K562 (cell line): ENCODE measurements around the gene G6PC2. TPM values are rescaled to one million over a fixed set of nuclear protein-coding genes. Genes with fewer than 3 reads are reported as not detected.
A peak's percentile ranks its signal among the peaks of the same experiment; 100 is the strongest.

Source experiments
- BMI1 ChIP-seq: fragments of 150-350 bp; IDR thresholded peaks from 2 replicates; pipeline ENCODE4 v1.6.1; 2014; ENCODE audit warnings: low read length
- BRF2 ChIP-seq: IDR thresholded peaks from 3 replicates; pipeline ENCODE4 v1.6.1; 2011; ENCODE audit warnings: borderline replicate concordance, mild to moderate bottlenecking; ENCODE audit not compliant: insufficient read length, insufficient read depth
- CREB1 ChIP-seq, 2 experiments: sonication (generic) in 1 of 2; formaldehyde crosslinking in 1 of 2; IDR thresholded peaks; 2 replicates each; pipeline versions ENCODE4 v1.6.1 to v1.8.0; 2012 to 2022; ENCODE audit warnings: inconsistent platforms in 1 of 2, mild to moderate bottlenecking in 1 of 2, missing genetic modification reagents in 1 of 2, moderate library complexity in 1 of 2
- FIP1L1 ChIP-seq: fragments of 200-400 bp; formaldehyde crosslinking; IDR thresholded peaks from 2 replicates; pipeline ENCODE4 v1.6.1; 2018; ENCODE audit warnings: mild to moderate bottlenecking, low read depth, low read length; ENCODE audit not compliant: poor library complexity, severe bottlenecking
- HDAC2 ChIP-seq: fragments of 450-650 bp; IDR thresholded peaks from 2 replicates; pipeline ENCODE4 v1.6.1; 2016; ENCODE audit warnings: mild to moderate bottlenecking
- JUNB ChIP-seq: fragments of 450-650 bp; formaldehyde crosslinking; conservative IDR thresholded peaks from 2 replicates; pipeline ENCODE4 v1.4.0; 2020; ENCODE audit warnings: mild to moderate bottlenecking
- KAT2B ChIP-seq: IDR thresholded peaks from one replicate; pipeline ENCODE4 v1.6.1; 2012; ENCODE audit warnings: low read depth, mild to moderate bottlenecking, control low read depth, inconsistent platforms, low read length, moderate library complexity
- NONO ChIP-seq, 2 experiments: fragments of 200-400 bp in 1 of 2; fragments of 450-650 bp in 1 of 2; formaldehyde crosslinking in 1 of 2; IDR thresholded peaks; 2 replicates each; pipeline ENCODE4 v1.6.1; 2017; ENCODE audit warnings: low read depth in 2 of 2, mild to moderate bottlenecking in 2 of 2, moderate library complexity in 2 of 2, low read length in 1 of 2
- PML ChIP-seq: IDR thresholded peaks from 2 replicates; pipeline ENCODE4 v1.6.1; 2012; ENCODE audit warnings: low read length, inconsistent platforms
- RBM39 ChIP-seq: fragments of 200-400 bp; formaldehyde crosslinking; optimal IDR thresholded peaks from 2 replicates; pipeline ENCODE3; 2018; ENCODE audit warnings: low read depth, low read length
- TBP ChIP-seq: optimal IDR thresholded peaks from 2 replicates; pipeline ENCODE3; 2011; ENCODE audit warnings: low read depth, low read length, improper control_type of control experiment
- TOE1 ChIP-seq, 2 experiments: fragments of 450-650 bp in 1 of 2; sonication (generic) in 1 of 2; formaldehyde crosslinking in 1 of 2; IDR thresholded peaks; 2 replicates each; pipeline versions ENCODE4 v1.7.1 to v1.8.0; 2016 to 2022; ENCODE audit warnings: borderline replicate concordance in 2 of 2, mild to moderate bottlenecking in 2 of 2, antibody characterized with exemption in 1 of 2, inconsistent platforms in 1 of 2, low read depth in 1 of 2, missing genetic modification reagents in 1 of 2, moderate library complexity in 1 of 2
- WHSC1 ChIP-seq: IDR thresholded peaks from one replicate; pipeline ENCODE4 v1.6.1; 2012; ENCODE audit warnings: low read length, control low read depth, inconsistent platforms
- ZKSCAN3 ChIP-seq: fragments of 250-450 bp; sonication (Bioruptor Pico); IDR thresholded peaks from 2 replicates; pipeline ENCODE4 v1.4.0; 2020
- ZNF316 ChIP-seq: fragments of 450-650 bp; IDR thresholded peaks from 2 replicates; pipeline ENCODE4 v1.6.1; 2016
- ZNF408 ChIP-seq: fragments of 250-450 bp; sonication (Bioruptor Pico); IDR thresholded peaks from 2 replicates; pipeline ENCODE4 v1.4.0; 2020; ENCODE audit warnings: low read depth, mild to moderate bottlenecking, moderate library complexity
- ZNF778 ChIP-seq: fragments of 450-650 bp; formaldehyde crosslinking; IDR thresholded peaks from 2 replicates; pipeline ENCODE4 v1.4.0; 2020; ENCODE audit warnings: mild to moderate bottlenecking, moderate library complexity
- polyA plus RNA-seq, 8 experiments: library from polyadenylated mRNA; depleted of rRNA in 4 of 8; stranded (reverse) in 5 of 8; unstranded in 3 of 8; fragments of >200 nt; fragmentation: Nextera tagmentation in 2 of 8; fragmentation: Illumina TruSeq in 1 of 8; extraction: Ambion mirVana in 2 of 8; extraction: Trizol in 1 of 8; gene quantifications; 2 replicates each; pipeline versions ENCODE4 v1.2.1 to v1.2.3, GENCODE V29; 2011 to 2014; ENCODE audit warnings: inconsistent platforms in 1 of 8, missing spikeins in 1 of 8
- total RNA-seq, 7 experiments: library from RNA; depleted of rRNA in 6 of 7; stranded (reverse); fragments of >200 nt in 6 of 7; fragmentation: Illumina TruSeq in 2 of 7; extraction: Trizol in 2 of 7; gene quantifications; 2 replicates each; pipeline versions ENCODE4 v1.2.1 to v1.2.3, GENCODE V29; 2011 to 2021; ENCODE audit warnings: low replicate concordance in 1 of 7
- TF ChIP-seq, protein P1 (sequence below), 2 experiments: fragments of 450-650 bp; formaldehyde crosslinking in 1 of 2; IDR thresholded peaks; 2 replicates each; pipeline versions ENCODE4 v1.4.0 to v1.6.1; 2014 to 2020; ENCODE audit warnings: mild to moderate bottlenecking in 2 of 2, borderline replicate concordance in 1 of 2, low read depth in 1 of 2

G6PC2 gene
- total and polyA plus RNA-seq, 9 of the 15 experiments (the other 6 are each of a cell fraction or from before 2014, with no cell fraction given): 0.03 to 0.15 TPM; not detected in 7

DNA sequence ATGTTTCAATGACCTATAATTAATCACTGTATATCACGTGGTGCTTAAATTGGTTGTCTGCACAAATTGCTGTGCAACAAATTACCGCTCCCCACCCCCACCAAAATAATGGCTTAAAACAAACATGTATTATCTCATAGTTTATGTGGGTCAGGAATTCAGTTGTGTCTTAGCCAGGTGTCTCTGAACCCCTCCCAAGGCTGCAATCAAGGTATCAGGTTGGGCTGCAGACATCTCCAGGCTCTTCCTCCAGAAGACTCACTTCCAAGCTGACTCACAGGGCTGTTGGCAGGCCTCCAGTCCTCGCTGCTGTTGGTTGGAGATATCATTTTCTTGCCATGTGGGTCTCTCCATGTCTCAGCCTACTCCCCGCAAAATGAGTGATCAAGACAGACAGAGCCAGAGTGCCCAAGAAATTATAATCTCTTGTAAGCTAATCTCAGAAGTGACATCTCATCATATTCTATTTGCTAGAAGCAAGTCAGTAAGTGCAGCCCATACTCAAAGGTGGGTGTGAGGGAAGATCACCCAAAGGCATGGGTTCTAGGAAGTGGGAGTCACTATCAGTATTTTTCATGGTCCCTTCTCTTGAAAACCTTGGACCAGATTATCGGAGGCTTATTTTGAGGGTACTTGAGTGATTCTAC lies 49.3 kb upstream of the G6PC2 start (continued):
- TF ChIP-seq, protein P1, sequence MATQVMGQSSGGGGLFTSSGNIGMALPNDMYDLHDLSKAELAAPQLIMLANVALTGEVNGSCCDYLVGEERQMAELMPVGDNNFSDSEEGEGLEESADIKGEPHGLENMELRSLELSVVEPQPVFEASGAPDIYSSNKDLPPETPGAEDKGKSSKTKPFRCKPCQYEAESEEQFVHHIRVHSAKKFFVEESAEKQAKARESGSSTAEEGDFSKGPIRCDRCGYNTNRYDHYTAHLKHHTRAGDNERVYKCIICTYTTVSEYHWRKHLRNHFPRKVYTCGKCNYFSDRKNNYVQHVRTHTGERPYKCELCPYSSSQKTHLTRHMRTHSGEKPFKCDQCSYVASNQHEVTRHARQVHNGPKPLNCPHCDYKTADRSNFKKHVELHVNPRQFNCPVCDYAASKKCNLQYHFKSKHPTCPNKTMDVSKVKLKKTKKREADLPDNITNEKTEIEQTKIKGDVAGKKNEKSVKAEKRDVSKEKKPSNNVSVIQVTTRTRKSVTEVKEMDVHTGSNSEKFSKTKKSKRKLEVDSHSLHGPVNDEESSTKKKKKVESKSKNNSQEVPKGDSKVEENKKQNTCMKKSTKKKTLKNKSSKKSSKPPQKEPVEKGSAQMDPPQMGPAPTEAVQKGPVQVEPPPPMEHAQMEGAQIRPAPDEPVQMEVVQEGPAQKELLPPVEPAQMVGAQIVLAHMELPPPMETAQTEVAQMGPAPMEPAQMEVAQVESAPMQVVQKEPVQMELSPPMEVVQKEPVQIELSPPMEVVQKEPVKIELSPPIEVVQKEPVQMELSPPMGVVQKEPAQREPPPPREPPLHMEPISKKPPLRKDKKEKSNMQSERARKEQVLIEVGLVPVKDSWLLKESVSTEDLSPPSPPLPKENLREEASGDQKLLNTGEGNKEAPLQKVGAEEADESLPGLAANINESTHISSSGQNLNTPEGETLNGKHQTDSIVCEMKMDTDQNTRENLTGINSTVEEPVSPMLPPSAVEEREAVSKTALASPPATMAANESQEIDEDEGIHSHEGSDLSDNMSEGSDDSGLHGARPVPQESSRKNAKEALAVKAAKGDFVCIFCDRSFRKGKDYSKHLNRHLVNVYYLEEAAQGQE (IDR thresholded peaks at IDR 0.05; ENCODE audit: borderline replicate concordance): peak; percentile 45; the same call in 1 of the 2 replicates
- TF ChIP-seq, protein P1 (CRISPR knock-in tag; IDR thresholded peaks at IDR 0.05; ENCODE audit: low read depth): no peak
- no peak for TF ChIP-seq RBM39
- no peak for TF ChIP-seq TBP
- TF ChIP-seq TOE1 (IDR thresholded peaks at IDR 0.05; ENCODE audit: borderline replicate concordance): peak; percentile 73; the same call in 1 of the 2 replicates
- no peak for TF ChIP-seq TOE1 (CRISPR knock-in tag; IDR thresholded peaks at IDR 0.05; ENCODE audit: borderline replicate concordance, low read depth)
- peak; percentile 98 for TF ChIP-seq PML
- TF ChIP-seq BMI1: no peak
- peak; percentile 73 for TF ChIP-seq CREB1 (IDR thresholded peaks at IDR 0.05)
- no peak for TF ChIP-seq CREB1 (CRISPR knock-in tag; IDR thresholded peaks at IDR 0.05)
- TF ChIP-seq WHSC1: no peak
- TF ChIP-seq KAT2B: no peak
- peak; percentile 90 for TF ChIP-seq ZNF316
- no peak for TF ChIP-seq ZNF778 (CRISPR knock-in tag)
- no peak for TF ChIP-seq ZNF408 (CRISPR knock-in tag)
- TF ChIP-seq ZKSCAN3 (CRISPR knock-in tag): no peak
- no peak for TF ChIP-seq FIP1L1
- peak in 1 of 2 experiments; percentile 59; a peak in 1 of 4 replicates for TF ChIP-seq NONO (IDR thresholded peaks at IDR 0.05; ENCODE audit: low read depth in 2 of 2, low read length in 1 of 2)
- peak; percentile 97 for TF ChIP-seq HDAC2
- TF ChIP-seq BRF2: no peak
- TF ChIP-seq JUNB (CRISPR knock-in tag): no peak
